ENCODE results near the gene PROCA1.

Gene PROCA1

DNA sequence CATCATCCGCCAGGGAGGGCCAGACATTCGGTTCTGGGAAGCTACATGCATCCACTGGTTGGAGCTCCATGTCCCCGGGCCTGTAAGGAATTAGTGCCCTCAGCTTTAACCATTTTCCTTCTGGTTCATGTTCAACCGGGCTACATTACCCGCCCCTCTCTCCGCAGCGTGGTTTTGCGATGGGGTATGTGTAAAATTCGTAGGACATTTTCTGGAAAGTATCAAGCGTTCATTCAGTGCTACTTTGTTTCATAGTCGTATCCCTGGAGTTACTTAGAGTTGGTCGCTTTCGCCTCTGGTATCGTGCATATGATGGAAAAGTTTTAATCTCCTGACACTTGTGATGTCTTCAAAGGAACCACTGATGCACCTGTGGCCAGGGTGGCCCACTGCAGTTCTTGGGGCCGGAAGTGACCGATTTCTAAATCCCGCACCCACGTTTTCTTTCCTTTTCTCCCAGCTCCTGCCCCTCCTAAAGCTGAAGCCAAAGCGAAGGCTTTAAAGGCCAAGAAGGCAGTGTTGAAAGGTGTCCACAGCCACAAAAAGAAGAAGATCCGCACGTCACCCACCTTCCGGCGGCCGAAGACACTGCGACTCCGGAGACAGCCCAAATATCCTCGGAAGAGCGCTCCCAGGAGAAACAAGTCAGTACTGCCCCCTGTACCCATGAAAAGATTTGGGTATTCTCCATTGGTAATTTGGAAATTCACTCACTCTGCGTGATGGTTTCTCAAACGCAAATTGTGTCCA is 8.7 kb upstream of the PROCA1 start:
- H3K27ac ChIP-seq: peak overlapping the region; percentile 98
- TF ChIP-seq, protein P1, sequence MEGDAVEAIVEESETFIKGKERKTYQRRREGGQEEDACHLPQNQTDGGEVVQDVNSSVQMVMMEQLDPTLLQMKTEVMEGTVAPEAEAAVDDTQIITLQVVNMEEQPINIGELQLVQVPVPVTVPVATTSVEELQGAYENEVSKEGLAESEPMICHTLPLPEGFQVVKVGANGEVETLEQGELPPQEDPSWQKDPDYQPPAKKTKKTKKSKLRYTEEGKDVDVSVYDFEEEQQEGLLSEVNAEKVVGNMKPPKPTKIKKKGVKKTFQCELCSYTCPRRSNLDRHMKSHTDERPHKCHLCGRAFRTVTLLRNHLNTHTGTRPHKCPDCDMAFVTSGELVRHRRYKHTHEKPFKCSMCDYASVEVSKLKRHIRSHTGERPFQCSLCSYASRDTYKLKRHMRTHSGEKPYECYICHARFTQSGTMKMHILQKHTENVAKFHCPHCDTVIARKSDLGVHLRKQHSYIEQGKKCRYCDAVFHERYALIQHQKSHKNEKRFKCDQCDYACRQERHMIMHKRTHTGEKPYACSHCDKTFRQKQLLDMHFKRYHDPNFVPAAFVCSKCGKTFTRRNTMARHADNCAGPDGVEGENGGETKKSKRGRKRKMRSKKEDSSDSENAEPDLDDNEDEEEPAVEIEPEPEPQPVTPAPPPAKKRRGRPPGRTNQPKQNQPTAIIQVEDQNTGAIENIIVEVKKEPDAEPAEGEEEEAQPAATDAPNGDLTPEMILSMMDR (conservative IDR thresholded peaks at IDR 0.05): no peak; the same call in 1 of the 2 replicates
- peak; percentile 64; the same call in 1 of the 2 replicates for TF ChIP-seq ZFX (IDR thresholded peaks at IDR 0.05)

DNA sequence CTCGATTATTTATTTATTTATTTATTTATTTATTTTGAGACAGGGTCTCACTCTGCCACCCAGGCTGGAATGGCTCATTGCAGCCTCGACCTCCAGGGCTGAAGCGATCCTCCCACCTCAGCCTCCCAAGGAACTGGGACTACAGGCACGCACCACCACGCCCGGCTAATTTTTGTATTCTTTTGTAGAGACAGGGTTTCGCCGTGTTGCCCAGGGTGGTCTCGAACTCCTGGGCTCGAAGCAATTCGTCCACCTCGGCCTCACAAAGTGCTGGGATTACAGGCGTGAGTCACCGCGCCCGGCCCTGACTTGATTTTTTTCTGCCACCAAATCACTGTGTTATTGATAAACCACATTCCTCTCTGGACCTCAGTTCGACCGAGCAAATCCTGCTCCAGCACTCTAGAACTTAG is 7.3 kb upstream of the PROCA1 start:
- peak overlapping the region; percentile 98 for H3K27ac ChIP-seq
- no peak for TF ChIP-seq ZFX (IDR thresholded peaks at IDR 0.05)
- TF ChIP-seq, protein P1 (conservative IDR thresholded peaks at IDR 0.05): no peak

DNA sequence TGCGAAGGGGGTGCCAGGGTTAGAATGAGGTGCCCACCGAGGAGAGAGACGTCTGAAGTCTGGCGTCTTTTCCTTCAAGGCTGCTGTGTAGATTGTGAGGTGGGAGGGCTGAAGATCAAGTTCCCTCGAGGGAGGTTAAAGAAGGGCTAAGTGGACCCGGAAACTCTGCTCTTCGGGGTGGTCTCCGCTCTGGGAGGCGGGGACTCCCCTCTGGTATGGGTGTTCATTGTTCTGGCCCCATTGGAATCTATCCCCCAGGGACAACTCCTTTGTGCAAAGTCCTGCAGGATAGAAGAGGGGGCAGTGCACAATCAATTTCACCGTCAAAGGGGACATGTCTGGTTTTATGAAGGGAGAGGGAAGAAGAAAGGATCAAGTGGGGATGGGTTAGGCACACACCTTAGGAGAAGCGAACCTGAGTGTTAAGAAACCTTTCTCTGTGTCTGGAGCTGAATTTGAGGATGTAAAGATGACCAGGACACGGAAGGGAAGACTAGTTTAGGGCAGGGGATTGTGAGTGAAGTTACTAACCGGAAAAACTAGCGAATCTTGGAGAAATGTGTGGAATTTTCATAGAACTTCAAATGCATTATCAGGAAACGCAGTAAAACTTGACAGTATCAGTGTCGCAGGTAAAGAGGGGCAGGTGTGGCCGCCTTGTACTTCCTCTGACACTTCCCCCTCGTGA is 6.8 kb upstream of the PROCA1 start:
- peak overlapping the region; percentile 98 for H3K27ac ChIP-seq
- TF ChIP-seq ZFX (IDR thresholded peaks at IDR 0.05): no peak
- TF ChIP-seq, protein P1 (conservative IDR thresholded peaks at IDR 0.05): no peak

DNA sequence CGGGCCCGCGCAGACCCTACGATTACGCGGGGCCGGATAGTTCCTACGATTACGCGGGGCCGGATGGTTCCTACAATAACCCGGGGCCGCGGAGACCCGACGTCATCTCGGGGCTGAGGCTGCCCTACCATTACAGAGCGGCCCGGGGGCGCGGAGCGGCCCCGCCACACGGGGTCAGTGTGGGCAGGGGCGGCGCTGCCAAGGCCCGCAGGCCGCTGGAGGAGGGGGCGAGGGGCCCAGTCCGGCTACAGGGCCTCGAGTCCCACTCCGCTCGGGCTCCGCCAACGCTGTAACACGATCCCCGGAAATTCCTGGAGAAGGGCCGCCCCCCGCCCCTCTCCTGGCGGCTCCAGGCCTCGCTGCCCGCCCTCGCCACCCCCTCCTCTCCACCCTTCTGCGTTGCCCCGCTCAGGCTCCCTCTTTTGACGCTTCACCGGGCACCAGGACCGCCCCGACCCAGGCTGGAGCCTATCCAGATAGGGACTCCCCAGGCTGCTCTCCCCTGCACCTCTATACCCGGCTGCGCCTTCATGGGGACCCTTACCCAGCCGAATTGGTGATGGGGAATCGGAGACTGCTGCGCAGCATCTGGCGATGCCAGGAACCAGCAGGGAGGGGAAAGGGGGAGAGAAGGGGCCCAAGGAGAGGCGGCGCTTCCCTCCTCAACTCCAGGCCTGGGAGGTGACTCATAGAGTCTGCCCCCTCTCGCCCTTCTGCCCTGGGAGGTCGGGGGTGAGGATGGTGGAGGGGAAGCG is 6.1 kb upstream of the PROCA1 start, which contains the start of gene RAB34:
TSS of gene RAB34 (minus strand) at position 291 of the 755 bp plus-strand sequence. CDS start 602 bp downstream, outside the sequence.
- no peak for TF ChIP-seq ZFX (IDR thresholded peaks at IDR 0.05)
- TF ChIP-seq, protein P1 (conservative IDR thresholded peaks at IDR 0.05): no peak
- peak within 1 kb of the TSS; percentile 98 for H3K27ac ChIP-seq

DNA sequence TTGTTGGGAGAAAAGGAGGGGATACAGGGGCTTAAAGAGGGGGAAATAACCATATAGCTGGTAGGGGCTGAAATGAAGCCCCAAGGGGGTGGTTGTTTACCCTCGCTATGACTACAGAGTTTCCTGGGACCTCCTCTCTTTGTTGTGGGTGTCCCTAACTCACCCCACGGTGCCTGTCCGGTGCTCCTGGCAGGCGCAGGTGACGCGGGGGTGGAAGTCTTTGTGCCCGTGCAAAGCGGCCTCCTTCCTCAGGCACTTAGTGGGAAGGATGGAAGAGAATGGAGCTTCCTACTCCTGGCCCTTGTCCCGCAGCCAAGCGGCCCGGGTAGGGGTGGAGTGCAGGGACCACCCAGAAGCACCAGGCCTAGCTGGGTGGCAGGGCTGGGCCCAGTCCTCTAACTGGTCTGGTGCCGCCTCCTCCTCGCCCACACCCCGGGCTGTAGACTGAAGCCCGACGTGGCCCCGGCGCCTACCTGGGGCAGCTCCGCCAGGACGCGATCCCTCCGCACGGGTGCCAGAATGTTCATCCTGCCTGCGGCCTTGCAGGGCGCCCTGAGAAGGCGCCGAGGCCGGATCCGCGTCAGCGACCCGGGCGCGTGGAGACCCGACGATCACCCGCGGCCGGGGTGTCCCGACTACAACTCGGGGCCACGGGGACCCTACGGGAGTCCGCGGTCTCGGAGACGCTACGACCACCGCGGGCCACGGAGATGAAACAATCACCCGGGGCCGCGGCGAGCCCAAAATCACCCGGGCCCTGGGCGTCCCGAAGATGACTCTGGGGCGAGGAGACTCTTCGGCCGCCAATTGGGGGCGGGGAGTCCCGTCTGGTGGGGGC is 5.3 kb upstream of the PROCA1 start:
- TF ChIP-seq, protein P1 (conservative IDR thresholded peaks at IDR 0.05): no peak
- TF ChIP-seq ZFX (IDR thresholded peaks at IDR 0.05): no peak
- H3K27ac ChIP-seq: no peak overlapping the region

DNA sequence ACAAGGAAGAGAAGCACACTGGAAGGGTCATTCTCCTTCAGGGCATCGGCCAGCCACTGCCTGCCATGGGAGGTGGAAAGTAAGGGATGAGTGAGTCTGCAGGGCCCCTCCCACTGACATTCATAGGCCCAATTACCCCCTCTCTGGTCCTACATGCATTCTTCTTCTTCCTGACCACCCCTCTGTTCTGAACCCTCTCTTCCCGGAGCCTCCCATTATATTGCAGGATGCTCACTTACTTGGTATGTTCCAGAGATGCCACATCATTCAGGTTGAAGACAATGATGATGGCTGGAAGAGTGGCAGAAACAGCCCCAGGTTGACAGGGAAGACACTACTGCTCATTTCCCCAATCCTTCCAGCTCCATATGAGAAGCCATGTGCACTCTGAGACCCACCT is 3.5 kb upstream of the PROCA1 start:
- H3K27ac ChIP-seq: no peak overlapping the region
- no peak for TF ChIP-seq ZFX (IDR thresholded peaks at IDR 0.05)
- TF ChIP-seq, protein P1 (conservative IDR thresholded peaks at IDR 0.05): no peak
